Measurements from ENCODE around the gene PDE4D.

PDE4D gene

DNA sequence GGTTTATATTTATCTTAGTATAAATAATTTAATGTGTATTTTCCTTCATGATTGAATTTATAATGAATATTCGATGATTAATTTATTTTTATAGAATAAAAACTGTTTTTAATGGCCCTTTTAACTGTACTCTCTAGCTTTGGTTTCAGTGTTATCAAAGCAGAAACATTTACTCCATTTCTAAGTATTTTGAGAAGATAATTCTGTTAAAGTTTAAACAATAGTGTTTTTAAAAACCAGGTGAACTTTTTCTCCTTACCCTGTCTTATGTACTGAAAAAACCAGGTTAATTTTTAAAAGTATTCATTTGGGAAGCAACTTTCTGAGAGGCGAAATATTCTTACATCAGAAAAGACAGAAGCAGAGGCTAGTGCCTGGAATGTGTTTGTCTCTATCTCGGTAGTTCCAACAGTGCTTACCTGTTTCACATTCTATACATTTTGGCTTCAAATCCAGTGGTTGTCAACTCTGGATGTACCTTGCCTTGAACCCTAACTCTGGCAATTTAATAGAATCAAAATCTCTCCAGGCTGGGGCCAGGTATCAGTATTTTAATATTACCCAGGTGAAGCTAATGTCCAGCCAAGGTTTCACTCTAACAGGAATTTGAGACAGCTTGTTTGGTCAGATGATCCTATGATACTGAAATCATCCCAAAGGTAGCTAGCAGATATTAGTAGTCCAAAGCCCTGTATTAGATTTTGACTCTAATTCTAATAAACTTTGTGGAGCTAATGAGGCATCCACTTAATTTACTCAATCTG, 434.4 kb downstream of the PDE4D start:
- Histone ChIP-seq H3K36me3 (no peaks in the 10 kb centered on the region), H3K9me3 (no peaks in the 10 kb centered on the region), H3K4me3 (ENCODE audit: low read depth, low read length) (no peak overlapping the region), H3K27me3 (no peaks in the 10 kb centered on the region), H3K4me1 (no peaks in the 10 kb centered on the region)
- DNase-seq = no peak
- TF ChIP-seq, protein P1, sequence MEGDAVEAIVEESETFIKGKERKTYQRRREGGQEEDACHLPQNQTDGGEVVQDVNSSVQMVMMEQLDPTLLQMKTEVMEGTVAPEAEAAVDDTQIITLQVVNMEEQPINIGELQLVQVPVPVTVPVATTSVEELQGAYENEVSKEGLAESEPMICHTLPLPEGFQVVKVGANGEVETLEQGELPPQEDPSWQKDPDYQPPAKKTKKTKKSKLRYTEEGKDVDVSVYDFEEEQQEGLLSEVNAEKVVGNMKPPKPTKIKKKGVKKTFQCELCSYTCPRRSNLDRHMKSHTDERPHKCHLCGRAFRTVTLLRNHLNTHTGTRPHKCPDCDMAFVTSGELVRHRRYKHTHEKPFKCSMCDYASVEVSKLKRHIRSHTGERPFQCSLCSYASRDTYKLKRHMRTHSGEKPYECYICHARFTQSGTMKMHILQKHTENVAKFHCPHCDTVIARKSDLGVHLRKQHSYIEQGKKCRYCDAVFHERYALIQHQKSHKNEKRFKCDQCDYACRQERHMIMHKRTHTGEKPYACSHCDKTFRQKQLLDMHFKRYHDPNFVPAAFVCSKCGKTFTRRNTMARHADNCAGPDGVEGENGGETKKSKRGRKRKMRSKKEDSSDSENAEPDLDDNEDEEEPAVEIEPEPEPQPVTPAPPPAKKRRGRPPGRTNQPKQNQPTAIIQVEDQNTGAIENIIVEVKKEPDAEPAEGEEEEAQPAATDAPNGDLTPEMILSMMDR (IDR thresholded peaks at IDR 0.05; ENCODE audit: low read depth, low read length) = no peak

DNA sequence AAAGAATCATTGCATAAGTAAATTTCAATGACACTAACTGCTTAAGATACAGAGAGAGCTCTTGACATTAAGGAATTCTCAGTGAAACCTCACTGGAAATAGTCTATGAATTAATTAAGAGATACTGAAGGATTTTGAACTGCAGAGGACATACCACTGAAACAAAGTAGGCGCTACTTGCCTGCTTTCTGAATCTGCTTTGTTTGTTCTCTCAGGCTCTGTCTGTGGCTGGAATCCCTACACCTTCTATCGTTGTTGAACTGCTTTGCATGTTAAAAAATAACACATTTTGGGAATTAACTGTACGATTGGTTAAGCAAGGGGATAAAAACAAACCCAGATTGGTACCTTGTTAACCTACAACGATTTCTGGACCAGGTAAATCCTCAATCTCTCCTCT, 435.2 kb downstream of the PDE4D start:
- DNase-seq = no peak
- Histone ChIP-seq H3K9me3 (no peaks in the 10 kb centered on the region), H3K27me3 (no peaks in the 10 kb centered on the region), H3K4me3 (ENCODE audit: low read depth, low read length) (no peak overlapping the region), H3K4me1 (no peaks in the 10 kb centered on the region), H3K36me3 (no peaks in the 10 kb centered on the region)
- TF ChIP-seq, protein P1 (IDR thresholded peaks at IDR 0.05; ENCODE audit: low read depth, low read length) = no peak

DNA sequence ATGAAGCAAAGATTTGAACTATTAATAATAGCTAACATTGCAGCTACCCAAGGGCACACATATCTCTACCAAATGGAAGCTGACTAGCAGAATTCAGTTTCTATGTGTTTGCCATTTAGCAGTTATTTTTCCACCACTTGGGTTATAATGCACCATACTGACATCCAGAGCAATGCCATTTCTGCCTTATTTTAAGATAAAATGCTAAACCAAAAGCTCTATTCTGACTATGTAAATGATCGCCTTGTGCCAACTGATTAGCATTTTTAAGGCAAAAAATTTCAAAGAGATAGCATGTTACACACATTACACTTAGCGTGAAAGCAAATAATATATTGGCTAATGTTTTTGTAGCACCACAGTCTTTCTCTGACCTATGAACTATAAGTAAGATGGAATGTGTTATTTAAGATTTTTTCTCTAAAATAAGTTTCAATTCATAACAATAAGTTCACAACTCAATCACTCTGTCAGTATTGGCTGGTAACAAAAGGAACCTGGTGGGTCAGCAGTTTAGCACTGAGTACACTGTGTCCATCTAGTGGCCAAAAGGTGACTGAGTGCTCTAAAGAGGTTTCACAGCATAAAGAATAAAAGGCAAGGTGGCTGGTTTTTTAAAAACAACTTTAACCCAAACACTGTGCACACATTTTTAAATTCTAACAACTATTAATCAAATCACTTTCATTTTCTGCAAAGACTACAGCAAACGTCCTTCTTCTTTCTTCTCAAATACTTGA, 443.5 kb downstream of the PDE4D start:
- no peak for DNase-seq
- H3K36me3 ChIP-seq = no peaks in the 10 kb centered on the region
- no peaks in the 10 kb centered on the region for H3K27me3 ChIP-seq
- TF ChIP-seq, protein P1 (IDR thresholded peaks at IDR 0.05; ENCODE audit: low read depth, low read length) = peak; percentile 51
- no peak overlapping the region for H3K4me3 ChIP-seq (ENCODE audit: low read depth, low read length)
- no peaks in the 10 kb centered on the region for H3K9me3 ChIP-seq
- no peaks in the 10 kb centered on the region for H3K4me1 ChIP-seq

DNA sequence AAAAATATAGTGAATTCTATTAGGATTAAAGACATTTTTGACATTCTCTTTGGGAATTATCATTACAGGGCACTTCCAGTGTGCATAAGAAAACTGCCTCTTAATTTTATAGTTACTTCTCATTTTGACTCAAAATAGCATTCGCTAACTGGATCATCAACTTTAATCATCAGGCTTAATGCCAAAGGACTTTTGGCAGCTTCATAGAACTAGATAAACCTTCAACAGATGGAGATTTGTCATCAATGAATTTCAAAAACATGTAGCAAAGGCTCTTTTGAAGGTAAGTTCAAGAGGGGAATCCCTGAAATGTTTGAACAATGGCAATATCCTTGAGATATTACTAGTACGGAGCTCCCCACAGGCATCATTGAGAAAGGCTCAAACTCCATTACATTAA, 447.2 kb downstream of the PDE4D start:
- DNase-seq = no peak
- TF ChIP-seq, protein P1 (IDR thresholded peaks at IDR 0.05; ENCODE audit: low read depth, low read length) = no peak
- Histone ChIP-seq H3K36me3 (no peaks in the 10 kb centered on the region), H3K9me3 (no peaks in the 10 kb centered on the region), H3K4me1 (no peaks in the 10 kb centered on the region), H3K4me3 (ENCODE audit: low read depth, low read length) (no peak overlapping the region), H3K27me3 (no peaks in the 10 kb centered on the region)

DNA sequence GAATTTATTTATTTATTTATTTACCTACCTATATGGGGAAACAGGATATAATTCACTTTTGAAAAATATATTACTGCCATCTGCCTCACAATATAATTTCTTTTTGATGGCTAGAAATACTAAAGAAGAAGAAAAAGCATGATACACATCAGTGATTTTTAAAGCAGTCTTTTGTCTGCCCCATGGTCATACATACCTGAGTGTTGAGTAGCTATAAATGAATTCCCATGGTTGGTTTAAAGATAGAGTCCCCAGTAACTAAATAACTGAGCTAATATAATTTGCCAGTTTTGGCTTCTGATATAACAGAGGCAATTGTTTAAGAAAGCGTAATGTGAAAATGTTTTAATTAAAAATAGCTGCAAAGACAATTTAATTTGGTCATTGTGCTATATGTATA, 447.8 kb downstream of the PDE4D start:
- H3K27me3 ChIP-seq = no peaks in the 10 kb centered on the region
- TF ChIP-seq, protein P1 (IDR thresholded peaks at IDR 0.05; ENCODE audit: low read depth, low read length) = no peak
- DNase-seq = no peak
- no peak overlapping the region for H3K4me3 ChIP-seq (ENCODE audit: low read depth, low read length)
- H3K9me3 ChIP-seq = no peaks in the 10 kb centered on the region
- H3K36me3 ChIP-seq = no peaks in the 10 kb centered on the region
- H3K4me1 ChIP-seq = no peaks in the 10 kb centered on the region

DNA sequence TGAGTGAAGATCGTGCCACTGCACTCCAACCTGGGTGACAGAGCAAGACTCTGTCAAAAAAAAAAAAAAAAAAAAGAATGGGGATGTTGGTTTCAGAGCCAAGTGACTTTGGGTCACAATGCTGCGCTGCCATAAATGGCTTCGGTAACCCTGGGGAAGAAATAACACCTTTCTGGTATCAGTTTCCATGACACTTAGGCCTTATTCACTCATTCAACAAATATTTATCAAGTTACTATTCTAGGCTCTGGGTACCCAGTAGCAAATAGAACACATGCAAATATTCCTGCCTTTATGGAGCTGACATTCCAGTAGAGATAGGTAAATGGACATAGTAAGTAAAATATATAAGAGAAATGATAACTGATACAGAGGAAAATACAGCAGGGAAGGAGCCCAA, 454.2 kb downstream of the PDE4D start:
- no peak overlapping the region for H3K4me3 ChIP-seq (ENCODE audit: low read depth, low read length)
- H3K4me1 ChIP-seq = no peaks in the 10 kb centered on the region
- no peaks in the 10 kb centered on the region for H3K27me3 ChIP-seq
- H3K36me3 ChIP-seq = no peaks in the 10 kb centered on the region
- H3K9me3 ChIP-seq = no peaks in the 10 kb centered on the region
- TF ChIP-seq, protein P1 (IDR thresholded peaks at IDR 0.05; ENCODE audit: low read depth, low read length) = no peak
- no peak for DNase-seq

Data from BE2C (cell line).